ENCODE measurements around the gene VIM. TPM values are rescaled to one million over a fixed set of nuclear protein-coding genes. Genes with fewer than 3 reads are reported as not detected.

Gene VIM
- 25.1 and 115 TPM in 2 replicates for total RNA-seq

DNA sequence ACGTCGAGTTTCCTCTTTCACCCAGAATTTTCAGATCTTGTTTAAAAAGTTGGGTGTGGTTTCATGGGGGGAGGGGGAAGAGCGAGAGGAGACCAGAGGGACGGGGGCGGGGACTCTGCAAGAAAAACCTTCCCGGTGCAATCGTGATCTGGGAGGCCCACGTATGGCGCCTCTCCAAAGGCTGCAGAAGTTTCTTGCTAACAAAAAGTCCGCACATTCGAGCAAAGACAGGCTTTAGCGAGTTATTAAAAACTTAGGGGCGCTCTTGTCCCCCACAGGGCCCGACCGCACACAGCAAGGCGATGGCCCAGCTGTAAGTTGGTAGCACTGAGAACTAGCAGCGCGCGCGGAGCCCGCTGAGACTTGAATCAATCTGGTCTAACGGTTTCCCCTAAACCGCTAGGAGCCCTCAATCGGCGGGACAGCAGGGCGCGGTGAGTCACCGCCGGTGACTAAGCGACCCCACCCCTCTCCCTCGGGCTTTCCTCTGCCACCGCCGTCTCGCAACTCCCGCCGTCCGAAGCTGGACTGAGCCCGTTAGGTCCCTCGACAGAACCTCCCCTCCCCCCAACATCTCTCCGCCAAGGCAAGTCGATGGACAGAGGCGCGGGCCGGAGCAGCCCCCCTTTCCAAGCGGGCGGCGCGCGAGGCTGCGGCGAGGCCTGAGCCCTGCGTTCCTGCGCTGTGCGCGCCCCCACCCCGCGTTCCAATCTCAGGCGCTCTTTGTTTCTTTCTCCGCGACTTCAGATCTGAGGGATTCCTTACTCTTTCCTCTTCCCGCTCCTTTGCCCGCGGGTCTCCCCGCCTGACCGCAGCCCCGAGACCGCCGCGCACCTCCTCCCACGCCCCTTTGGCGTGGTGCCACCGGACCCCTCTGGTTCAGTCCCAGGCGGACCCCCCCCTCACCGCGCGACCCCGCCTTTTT, at the start of gene VIM:
TSS of gene VIM (plus strand) at position 151 of the 925 bp plus-strand sequence. CDS start 1,182 bp downstream, outside the sequence.
- FAIRE-seq (no peak), DNase-seq (ENCODE audit: low read depth) (peak; percentile 88)
- Histone ChIP-seq H3K27me3 (ENCODE audit: control insufficient read depth, insufficient read depth, low read length) (no peaks in the 10 kb centered on the region), H3K4me3 (ENCODE audit: low read depth, low read length) (peak within 1 kb of the TSS; percentile 78), H3K36me3 (ENCODE audit: control insufficient read depth, insufficient read depth, low read length) (peaks cover 2% of the 10 kb centered on the region)
- TF ChIP-seq, protein P1, sequence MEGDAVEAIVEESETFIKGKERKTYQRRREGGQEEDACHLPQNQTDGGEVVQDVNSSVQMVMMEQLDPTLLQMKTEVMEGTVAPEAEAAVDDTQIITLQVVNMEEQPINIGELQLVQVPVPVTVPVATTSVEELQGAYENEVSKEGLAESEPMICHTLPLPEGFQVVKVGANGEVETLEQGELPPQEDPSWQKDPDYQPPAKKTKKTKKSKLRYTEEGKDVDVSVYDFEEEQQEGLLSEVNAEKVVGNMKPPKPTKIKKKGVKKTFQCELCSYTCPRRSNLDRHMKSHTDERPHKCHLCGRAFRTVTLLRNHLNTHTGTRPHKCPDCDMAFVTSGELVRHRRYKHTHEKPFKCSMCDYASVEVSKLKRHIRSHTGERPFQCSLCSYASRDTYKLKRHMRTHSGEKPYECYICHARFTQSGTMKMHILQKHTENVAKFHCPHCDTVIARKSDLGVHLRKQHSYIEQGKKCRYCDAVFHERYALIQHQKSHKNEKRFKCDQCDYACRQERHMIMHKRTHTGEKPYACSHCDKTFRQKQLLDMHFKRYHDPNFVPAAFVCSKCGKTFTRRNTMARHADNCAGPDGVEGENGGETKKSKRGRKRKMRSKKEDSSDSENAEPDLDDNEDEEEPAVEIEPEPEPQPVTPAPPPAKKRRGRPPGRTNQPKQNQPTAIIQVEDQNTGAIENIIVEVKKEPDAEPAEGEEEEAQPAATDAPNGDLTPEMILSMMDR (IDR thresholded peaks at IDR 0.05; ENCODE audit: insufficient read depth, low read length, severe bottlenecking): peak; percentile 5

- FAIRE-seq (no peak), DNase-seq (ENCODE audit: low read depth) (no peak)
- H3K27me3 ChIP-seq (ENCODE audit: control insufficient read depth, insufficient read depth, low read length): no peaks in the 10 kb centered on the region
- TF ChIP-seq, protein P1 (IDR thresholded peaks at IDR 0.05; ENCODE audit: insufficient read depth, low read length, severe bottlenecking): no peak
- no peak overlapping the region for H3K4me3 ChIP-seq (ENCODE audit: low read depth, low read length)
- H3K36me3 ChIP-seq (ENCODE audit: control insufficient read depth, insufficient read depth, low read length): no peaks in the 10 kb centered on the region
These were observed 49.0 kb upstream of the VIM start for GRCh38 chr10:17179002-17179401.

GRCh38 chr10:17181110-17181509, 46.9 kb upstream of the VIM start:
- Histone ChIP-seq H3K27me3 (ENCODE audit: control insufficient read depth, insufficient read depth, low read length) (no peaks in the 10 kb centered on the region), H3K4me3 (ENCODE audit: low read depth, low read length) (no peak overlapping the region), H3K36me3 (ENCODE audit: control insufficient read depth, insufficient read depth, low read length) (no peaks in the 10 kb centered on the region)
- FAIRE-seq (peak; percentile 85), DNase-seq (ENCODE audit: low read depth) (no peak)
- TF ChIP-seq, protein P1 (IDR thresholded peaks at IDR 0.05; ENCODE audit: insufficient read depth, low read length, severe bottlenecking): no peak

DNA sequence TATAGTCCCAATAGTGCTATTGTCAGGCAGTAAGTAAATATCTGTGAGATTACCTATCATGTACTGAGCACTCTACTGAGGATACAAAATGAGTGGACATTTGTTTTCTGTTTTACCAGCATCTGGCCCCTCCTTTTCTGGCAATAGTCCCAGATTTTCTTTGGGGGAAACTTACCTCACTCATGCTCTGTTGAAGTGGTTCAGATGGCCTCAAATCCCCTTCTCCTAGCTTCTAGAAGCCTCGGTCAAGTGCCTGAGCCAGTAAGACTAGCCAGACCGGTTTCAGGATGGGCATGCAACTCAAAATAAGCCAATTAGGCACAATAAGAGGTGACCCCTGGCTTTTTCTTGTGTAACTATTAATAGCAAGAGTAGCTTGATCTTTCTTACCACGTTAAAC, 46.3 kb upstream of the VIM start:
- TF ChIP-seq, protein P1 (IDR thresholded peaks at IDR 0.05; ENCODE audit: insufficient read depth, low read length, severe bottlenecking): no peak
- no peak for FAIRE-seq
- peak; percentile 61 for DNase-seq (ENCODE audit: low read depth)
- H3K4me3 ChIP-seq (ENCODE audit: low read depth, low read length): no peak overlapping the region
- no peaks in the 10 kb centered on the region for H3K27me3 ChIP-seq (ENCODE audit: control insufficient read depth, insufficient read depth, low read length)
- H3K36me3 ChIP-seq (ENCODE audit: control insufficient read depth, insufficient read depth, low read length): no peaks in the 10 kb centered on the region

- Histone ChIP-seq H3K27me3 (ENCODE audit: control insufficient read depth, insufficient read depth, low read length) (no peaks in the 10 kb centered on the region), H3K4me3 (ENCODE audit: low read depth, low read length) (no peak overlapping the region), H3K36me3 (ENCODE audit: control insufficient read depth, insufficient read depth, low read length) (no peaks in the 10 kb centered on the region)
- DNase-seq (ENCODE audit: low read depth): no peak
- TF ChIP-seq, protein P1 (IDR thresholded peaks at IDR 0.05; ENCODE audit: insufficient read depth, low read length, severe bottlenecking): peak; percentile 8
- no peak for FAIRE-seq
These were observed 44.9 kb upstream of the VIM start for GRCh38 chr10:17183110-17183509.
